NCI-H1105 treated with DMSO at 0.1 percent for 48 hours (cell line): ENCODE data around the gene OR56B1.
"Not testable (repeated sequence)": the region's sequence is repeated elsewhere in the genome, so short reads cannot be mapped to it uniquely, and the experiment has no call there.

ENCODE experiments used
- DNase-seq: peaks from one replicate; lab custom pipeline; 2025; lab: John Stamatoyannopoulos, UW

OR56B1 gene, protein sequence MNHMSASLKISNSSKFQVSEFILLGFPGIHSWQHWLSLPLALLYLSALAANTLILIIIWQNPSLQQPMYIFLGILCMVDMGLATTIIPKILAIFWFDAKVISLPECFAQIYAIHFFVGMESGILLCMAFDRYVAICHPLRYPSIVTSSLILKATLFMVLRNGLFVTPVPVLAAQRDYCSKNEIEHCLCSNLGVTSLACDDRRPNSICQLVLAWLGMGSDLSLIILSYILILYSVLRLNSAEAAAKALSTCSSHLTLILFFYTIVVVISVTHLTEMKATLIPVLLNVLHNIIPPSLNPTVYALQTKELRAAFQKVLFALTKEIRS

DNA sequence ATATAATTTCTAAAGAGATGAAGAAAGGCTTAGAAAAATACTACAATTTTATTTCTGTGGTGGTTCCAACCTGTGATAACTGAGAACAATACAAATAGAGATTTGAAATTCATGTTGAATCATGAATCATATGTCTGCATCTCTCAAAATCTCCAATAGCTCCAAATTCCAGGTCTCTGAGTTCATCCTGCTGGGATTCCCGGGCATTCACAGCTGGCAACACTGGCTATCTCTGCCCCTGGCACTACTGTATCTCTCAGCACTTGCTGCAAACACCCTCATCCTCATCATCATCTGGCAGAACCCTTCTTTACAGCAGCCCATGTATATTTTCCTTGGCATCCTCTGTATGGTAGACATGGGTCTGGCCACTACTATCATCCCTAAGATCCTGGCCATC lies at the start of gene OR56B1:
TSS of gene OR56B1 (plus strand) at position 53 of the 400 bp plus-strand sequence. CDS start at position 122, 69 bp downstream.
- no peak for DNase-seq

DNA sequence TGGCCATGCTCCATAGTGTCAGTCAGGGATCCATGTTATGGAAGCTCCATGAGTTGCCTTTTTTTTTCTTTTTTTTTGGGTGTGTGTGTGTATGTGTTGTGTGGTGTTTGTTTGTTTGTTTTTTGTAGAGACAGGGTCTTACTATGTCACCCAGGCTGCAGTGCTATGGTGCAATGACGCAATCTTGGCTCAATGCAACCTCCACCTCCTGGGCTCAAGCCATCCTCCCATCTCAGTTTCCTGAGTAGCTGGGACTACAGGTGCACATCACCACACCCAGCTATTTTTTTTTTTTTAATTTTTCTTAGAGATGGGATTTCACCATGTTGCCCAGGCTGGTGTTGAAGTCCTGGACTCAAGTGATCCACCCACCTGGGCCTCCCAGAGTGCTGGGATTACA lies 47.8 kb upstream of the OR56B1 start:
- no peak for DNase-seq

DNA sequence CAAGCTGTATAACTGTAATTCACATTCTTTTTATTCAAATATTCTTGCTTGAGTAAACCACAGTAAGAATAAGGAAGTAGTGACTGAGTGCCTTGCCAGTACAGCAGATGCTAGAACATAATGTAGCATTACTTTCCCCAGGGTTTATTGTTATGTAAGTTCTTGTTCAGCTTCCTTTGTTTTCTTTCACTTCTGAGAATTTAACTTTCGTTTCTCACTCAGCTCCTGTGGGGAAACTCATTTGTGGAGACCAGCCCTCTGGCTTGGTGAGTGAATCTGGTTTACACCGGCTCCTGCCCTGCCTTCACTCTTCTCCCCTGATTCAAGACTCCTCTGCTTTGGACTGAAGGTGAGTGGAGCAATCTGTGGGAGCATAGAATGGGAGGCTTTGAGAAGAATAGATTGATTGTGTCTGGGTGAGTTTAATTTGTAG lies 46.7 kb upstream of the OR56B1 start, which contains the start of gene TRIM22:
TSS of gene TRIM22 (plus strand) at position 240 of the 433 bp plus-strand sequence. CDS start 6,443 bp downstream, outside the sequence.
- DNase-seq, result no peak

DNA sequence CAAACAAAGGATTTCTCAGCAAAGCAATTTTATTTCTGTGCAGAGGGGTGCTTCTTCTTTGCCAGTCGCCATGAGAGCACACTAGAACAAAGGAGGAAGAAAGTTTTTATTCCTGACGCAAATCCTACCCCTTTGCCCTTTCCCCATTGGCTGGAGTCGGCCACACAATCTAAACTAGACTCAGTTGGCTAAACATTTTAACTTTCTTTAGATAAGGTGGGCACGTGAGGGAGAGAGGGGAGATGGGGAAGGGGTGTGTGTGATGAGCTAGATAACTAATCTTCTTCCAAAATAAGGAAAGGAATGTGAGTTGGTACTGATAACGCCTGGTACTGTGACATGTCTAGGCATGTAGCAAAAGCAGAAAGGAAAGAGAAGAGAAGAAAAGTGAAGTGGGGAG lies 46.0 kb upstream of the OR56B1 start:
- no peak for DNase-seq

DNA sequence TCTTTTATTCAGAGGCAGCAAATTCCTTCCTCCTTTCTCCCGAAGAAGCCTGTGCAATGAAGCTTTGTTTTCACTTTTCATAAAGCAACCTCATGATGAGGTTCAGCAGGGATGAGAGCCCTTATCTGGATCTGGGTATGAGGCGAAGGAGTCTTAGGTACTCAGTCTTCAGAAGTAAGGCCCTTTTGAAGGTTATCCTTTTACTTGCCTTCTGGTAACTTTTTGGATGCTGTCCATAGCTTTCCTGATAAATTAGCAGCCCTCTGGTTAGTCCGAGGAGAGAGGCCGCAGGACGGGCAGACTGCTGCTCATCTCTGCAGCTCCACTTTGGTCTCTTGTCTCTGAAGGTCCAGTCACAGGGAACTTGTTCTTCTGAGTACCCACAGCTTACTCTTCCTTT lies 45.5 kb upstream of the OR56B1 start:
- DNase-seq, result no peak

- DNase-seq, result not testable (repeated sequence)
Observed at GRCh38 chr11:5691238-5691963, 44.8 kb upstream of the OR56B1 start.

DNA sequence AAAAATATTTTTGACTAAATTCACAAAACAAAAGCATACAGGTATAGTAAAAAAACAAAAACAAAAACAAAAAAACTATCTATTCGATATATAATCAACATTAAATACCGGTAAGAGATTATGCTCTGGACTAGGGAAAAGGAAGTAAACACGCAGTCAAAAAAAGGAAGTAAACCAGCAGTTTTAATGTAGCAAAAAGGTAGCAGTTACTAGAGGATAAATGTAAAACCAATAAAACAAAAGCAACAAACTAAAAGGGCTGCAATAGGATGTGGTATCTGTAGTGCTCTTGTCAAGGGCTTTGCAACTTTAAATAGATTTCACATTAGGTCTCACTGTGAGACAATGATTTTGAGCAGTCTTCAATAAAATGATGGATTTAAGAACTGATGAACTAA lies 44.3 kb upstream of the OR56B1 start:
- DNase-seq, result no peak

DNA sequence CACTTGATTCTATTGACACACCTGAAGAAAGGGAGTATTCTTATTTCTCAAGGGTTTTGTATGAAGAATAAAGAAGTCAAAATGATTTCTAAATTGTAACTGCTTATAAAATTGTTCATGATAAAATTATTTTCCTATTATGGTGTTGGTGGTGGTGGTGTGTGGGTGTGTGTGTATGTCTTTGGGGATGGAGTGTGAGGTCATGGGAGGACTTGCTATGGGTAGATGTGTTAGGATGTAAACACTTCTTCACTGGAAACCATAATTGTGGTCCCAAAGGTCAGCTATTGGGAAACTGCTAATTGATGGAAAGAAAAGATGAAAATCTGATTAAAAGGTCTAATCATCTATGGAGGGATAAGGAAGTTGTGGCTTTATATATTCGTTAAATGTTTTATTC lies 41.6 kb upstream of the OR56B1 start:
- DNase-seq, result no peak

- no peak for DNase-seq
Observed at GRCh38 chr11:5695580-5695979, 40.7 kb upstream of the OR56B1 start.

DNA sequence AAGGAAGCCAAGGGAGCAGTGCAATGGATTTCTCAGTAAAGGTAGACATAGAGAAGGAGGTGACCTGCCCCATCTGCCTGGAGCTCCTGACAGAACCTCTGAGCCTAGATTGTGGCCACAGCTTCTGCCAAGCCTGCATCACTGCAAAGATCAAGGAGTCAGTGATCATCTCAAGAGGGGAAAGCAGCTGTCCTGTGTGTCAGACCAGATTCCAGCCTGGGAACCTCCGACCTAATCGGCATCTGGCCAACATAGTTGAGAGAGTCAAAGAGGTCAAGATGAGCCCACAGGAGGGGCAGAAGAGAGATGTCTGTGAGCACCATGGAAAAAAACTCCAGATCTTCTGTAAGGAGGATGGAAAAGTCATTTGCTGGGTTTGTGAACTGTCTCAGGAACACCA lies 40.0 kb upstream of the OR56B1 start:
- no peak for DNase-seq

DNA sequence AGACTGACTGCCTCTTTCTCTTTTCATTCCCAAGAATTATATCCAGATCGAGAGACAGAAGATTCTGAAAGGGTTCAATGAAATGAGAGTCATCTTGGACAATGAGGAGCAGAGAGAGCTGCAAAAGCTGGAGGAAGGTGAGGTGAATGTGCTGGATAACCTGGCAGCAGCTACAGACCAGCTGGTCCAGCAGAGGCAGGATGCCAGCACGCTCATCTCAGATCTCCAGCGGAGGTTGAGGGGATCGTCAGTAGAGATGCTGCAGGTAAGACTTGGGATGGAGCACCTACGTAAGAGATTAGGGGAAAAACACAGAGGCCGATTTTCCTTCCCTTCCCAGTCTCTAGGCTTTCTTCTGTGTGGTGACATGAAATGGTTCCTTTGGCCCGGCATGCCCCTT lies 38.0 kb upstream of the OR56B1 start:
- no peak for DNase-seq

- DNase-seq, result no peak
Observed at GRCh38 chr11:5700421-5701054, 35.7 kb upstream of the OR56B1 start.

GRCh38 chr11:5701055-5701577 lies 35.1 kb upstream of the OR56B1 start:
- DNase-seq, result no peak

- no peak for DNase-seq
Observed at GRCh38 chr11:5703741-5704536, 32.3 kb upstream of the OR56B1 start.

- no peak for DNase-seq
Observed at GRCh38 chr11:5705688-5706087, 30.6 kb upstream of the OR56B1 start.

DNA sequence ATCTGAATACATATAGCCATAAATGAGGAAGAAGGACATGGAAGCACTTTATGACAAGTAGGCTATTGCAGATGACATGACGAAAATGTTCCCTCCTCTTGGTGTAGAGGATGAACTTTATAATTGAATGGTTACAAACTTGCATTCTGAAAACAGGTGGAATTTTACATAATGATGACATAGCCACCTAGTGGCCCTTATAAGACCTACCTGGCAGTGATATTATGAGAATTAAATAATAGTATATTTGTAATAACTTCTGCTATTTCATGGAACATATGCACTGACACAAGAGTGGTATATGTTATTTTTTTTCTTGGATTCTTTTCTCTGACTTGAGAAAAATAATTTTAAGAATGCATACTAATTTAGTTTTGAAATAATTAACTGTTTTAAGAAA lies 23.7 kb upstream of the OR56B1 start:
- DNase-seq, result no peak

GRCh38 chr11:5713695-5714094 lies 22.6 kb upstream of the OR56B1 start:
- DNase-seq, result no peak

DNA sequence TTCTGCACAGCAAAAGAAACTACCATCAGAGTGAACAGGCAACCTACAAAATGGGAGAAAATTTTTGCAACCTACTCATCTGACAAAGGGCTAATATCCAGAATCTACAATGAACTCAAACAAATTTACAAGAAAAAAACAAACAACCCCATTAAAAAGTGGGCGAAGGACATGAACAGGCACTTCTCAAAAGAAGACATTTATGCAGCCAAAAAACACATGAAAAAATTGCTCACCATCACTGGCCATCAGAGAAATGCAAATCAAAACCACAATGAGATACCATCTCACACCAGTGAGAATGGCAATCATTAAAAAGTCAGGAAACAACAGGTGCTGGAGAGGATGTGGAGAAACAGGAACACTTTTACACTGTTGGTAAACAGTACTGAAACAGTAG lies 19.7 kb upstream of the OR56B1 start:
- DNase-seq, result not testable (repeated sequence)

DNA sequence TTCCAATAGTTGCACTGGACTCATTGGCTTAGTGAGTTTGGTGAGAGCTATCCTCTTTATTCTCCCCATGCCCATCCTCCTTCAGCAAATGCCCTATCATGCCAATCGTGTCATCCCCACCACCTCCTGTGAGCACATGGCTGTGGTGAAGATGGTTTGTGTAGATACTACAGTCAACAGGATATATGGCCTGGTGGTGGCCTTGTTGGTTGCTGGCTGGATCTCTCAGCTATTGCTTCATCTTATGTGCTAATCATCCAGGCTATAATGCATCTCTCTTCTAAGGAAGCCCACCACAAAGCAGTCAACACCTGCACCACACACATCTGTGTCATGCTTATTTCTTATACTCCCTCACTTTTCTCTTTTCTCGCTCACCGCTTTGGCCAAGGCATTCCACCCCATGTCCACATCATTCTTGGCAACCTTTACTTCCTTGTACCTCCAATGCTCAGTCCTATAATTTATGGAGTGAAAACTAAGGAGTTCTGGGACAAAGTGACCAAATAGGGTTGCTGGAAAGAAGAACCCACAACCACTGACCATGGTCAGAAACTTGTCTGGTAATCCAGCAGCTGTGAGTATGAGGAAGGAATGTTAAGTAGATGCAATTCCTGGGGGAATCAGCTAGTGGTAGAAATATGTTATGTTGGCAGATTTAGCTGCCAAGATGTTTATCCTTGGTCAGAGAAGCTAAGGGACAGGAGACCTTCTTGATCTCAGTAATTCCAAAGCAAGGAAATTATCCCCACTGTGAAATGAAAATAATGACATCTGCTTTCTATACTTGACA lies 16.3 kb upstream of the OR56B1 start:
- no peak for DNase-seq

- DNase-seq, result no peak
Observed at GRCh38 chr11:5722622-5723021, 13.6 kb upstream of the OR56B1 start.

- no peak for DNase-seq
Observed at GRCh38 chr11:5726351-5726750, 9.9 kb upstream of the OR56B1 start.
